ENCODE measurements around the gene WDR27.

WDR27 gene

DNA sequence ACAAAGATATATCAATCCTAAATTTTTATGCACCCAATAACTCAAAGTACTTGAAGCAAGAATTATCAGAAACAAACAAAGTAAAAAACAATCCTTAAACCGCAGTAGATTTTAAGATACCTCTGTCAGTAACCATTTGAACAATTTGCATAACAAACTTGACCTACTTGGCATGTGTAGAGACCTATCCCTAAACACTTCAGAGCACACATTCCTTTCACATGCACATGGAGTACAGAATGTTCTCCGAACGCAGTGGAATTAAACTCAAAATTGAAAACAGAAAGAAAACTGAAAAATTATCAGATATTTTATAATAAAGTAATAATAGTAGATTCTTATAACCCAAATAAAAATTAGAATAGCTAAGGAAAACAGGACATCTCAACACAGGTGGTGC lies 285.6 kb downstream of the WDR27 start:
- no peak for DNase-seq (ENCODE audit: low read depth in 1 of 2, low spot score in 1 of 2)

DNA sequence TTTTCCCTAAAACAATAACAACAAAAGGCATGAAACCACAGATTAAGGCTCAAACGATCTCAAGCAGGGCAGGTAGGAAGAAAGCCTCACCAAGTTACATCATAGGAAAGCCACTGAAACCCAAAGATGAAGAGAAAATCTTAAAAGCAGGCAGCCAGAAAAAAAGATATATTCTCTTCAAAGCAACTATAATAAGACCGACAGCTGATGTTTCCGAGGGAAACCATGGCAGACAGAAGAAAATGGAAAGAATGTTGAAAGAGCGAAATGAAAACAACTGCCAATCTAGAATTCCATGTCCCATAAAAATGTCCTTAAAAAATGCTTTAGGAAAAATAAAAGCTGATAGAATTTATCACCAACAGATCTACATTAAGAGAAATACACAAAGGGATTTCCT lies 286.6 kb downstream of the WDR27 start:
- DNase-seq (ENCODE audit: low read depth in 1 of 2, low spot score in 1 of 2), result no peak

DNA sequence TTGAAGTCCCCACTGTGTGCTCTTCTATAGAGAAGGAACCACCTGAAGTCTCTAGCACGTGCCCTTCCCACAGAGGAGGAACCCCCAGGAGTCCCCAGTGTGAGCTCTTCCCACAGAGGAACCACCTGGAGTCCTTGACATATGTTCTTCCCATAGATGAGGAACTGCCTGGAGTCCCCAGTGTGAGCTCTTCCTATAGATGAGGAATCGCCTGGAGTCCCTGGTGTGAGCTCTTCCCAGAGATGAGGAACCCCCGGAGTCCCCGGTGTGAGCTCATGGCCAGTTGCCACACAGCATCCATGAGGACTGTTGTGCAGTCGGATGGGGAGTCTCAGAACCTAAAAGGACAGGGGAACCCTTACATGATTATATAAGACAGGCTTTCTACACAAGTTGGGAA lies 290.1 kb downstream of the WDR27 start:
- no peak for DNase-seq (ENCODE audit: low read depth in 1 of 2, low spot score in 1 of 2)

DNA sequence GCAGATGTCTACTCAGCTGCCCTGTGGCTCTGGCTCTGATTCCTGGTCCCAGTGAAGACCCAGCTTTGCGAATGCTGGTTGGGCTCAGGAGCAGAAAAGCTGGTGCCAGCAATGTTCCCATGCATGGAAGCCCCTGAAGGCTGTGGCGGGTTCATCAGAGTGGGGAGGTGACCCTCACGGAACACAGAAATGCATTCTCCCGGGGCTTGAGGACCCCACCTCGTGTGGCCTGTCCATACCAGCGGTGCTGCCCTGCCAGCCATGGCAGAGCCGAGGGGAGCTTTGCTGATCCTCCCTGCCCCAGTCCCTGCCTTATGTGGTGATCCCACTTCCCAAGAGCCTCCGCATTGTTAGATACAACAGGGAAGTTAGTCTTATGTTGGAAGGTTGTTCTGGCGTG lies 290.5 kb downstream of the WDR27 start:
- DNase-seq (ENCODE audit: low read depth in 1 of 2, low spot score in 1 of 2), result no peak

DNA sequence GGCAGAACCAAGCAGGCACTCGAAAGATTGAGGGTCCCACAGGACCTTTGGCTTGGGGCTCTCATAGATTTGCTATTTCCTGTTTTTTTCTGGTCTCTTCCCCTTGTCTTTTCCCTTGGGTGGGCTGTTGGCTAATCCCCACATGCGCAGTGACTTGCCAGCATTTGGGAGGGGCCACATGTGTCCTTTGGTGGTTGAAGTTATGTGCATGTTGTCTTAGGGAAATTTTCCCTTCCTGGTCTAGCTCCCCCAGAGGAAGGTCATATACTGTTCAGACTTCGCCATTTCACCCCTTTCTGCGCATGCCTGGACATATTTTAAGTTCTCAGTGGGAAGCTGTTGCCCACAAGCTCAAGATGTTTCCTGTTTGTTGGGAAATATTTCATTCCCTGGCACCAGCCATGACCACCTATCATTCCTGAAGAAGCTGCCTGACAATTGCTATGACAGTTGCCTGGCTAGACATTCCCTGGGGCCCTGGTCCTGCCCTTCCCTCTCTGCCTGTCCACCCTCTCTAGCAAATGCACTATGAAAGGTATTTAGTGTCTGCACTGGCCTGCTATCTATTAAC lies 292.0 kb downstream of the WDR27 start:
- DNase-seq (ENCODE audit: low read depth in 1 of 2, low spot score in 1 of 2), result no peak

DNA sequence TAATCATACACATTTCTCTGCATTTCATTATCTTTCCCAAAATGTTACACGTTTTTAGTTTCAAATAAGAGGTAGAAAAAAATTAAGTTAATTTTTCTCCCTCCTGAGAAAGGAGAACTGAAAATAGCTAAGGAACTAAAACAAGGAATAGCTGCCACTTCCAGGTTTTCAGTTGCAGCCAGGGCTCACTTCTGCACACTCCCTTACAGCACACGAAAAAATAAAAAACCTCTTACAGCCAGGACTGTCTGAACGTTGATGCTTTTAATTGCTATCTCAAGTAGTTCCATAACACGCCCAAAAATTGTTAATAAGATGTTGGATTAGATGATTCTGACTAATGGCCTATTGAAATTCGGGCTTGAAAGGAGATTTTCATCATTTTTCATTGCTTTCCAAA lies 294.5 kb downstream of the WDR27 start:
- DNase-seq (ENCODE audit: low read depth in 1 of 2, low spot score in 1 of 2), result no peak
